ENCODE measurements around the gene GAL3ST3.
A peak's percentile ranks its signal among the peaks of the same experiment; 100 is the strongest.

The GAL3ST3 gene

GRCh38 chr11:66051371-66051765 lies 2.4 kb upstream of the GAL3ST3 start:
- TF ChIP-seq GABPA (IDR thresholded peaks at IDR 0.05; ENCODE audit: low read depth), result no peak
- no peak for TF ChIP-seq POLR2AphosphoS5 (IDR thresholded peaks at IDR 0.05; ENCODE audit: low read depth)
- H3K27ac ChIP-seq (replicated peaks), result peak overlapping the region; percentile 74
- no peak for DNase-seq (ENCODE audit: low read depth in 1 of 2, low spot score in 1 of 2)
- H3K4me3 ChIP-seq (replicated peaks; ENCODE audit: insufficient read depth, low read length), result peak overlapping the region; percentile 67
- no peaks in the 10 kb centered on the region for H3K27me3 ChIP-seq (ENCODE audit: insufficient read depth, poor library complexity, severe bottlenecking)

GRCh38 chr11:66050581-66051231 lies 1.7 kb upstream of the GAL3ST3 start:
- Histone ChIP-seq H3K27ac (replicated peaks) (peak overlapping the region; percentile 74), H3K4me3 (replicated peaks; ENCODE audit: insufficient read depth, low read length) (no peak overlapping the region), H3K27me3 (ENCODE audit: insufficient read depth, poor library complexity, severe bottlenecking) (no peaks in the 10 kb centered on the region)
- no peak for DNase-seq (ENCODE audit: low read depth in 1 of 2, low spot score in 1 of 2)
- no peak for TF ChIP-seq CTCF (IDR thresholded peaks at IDR 0.05; ENCODE audit: insufficient read depth, low read length)
- no peak for TF ChIP-seq POLR2AphosphoS5 (IDR thresholded peaks at IDR 0.05; ENCODE audit: low read depth)
- no peak for TF ChIP-seq REST (IDR thresholded peaks at IDR 0.05; ENCODE audit: insufficient replicate concordance, low read depth)
- TF ChIP-seq SPI1 (IDR thresholded peaks at IDR 0.05; ENCODE audit: borderline replicate concordance, low read depth), result no peak
- TF ChIP-seq GABPA (IDR thresholded peaks at IDR 0.05; ENCODE audit: low read depth), result no peak

- TF ChIP-seq POLR2AphosphoS5 (IDR thresholded peaks at IDR 0.05; ENCODE audit: low read depth) (no peak), GABPA (IDR thresholded peaks at IDR 0.05; ENCODE audit: low read depth) (no peak), REST (IDR thresholded peaks at IDR 0.05; ENCODE audit: insufficient replicate concordance, low read depth) (no peak)
- H3K27me3 ChIP-seq (ENCODE audit: insufficient read depth, poor library complexity, severe bottlenecking), result no peaks in the 10 kb centered on the region
- DNase-seq (ENCODE audit: low read depth in 1 of 2, low spot score in 1 of 2), result no peak
- no peak overlapping the region for H3K27ac ChIP-seq (replicated peaks)
- H3K4me3 ChIP-seq (replicated peaks; ENCODE audit: insufficient read depth, low read length), result no peak overlapping the region
Observed at GRCh38 chr11:66047541-66048365, 1.2 kb downstream of the GAL3ST3 start.

GRCh38 chr11:66046901-66047300 lies 2.1 kb downstream of the GAL3ST3 start:
- TF ChIP-seq GABPA (IDR thresholded peaks at IDR 0.05; ENCODE audit: low read depth), result no peak
- no peak for TF ChIP-seq CTCF (IDR thresholded peaks at IDR 0.05; ENCODE audit: insufficient read depth, low read length)
- TF ChIP-seq POLR2AphosphoS5 (IDR thresholded peaks at IDR 0.05; ENCODE audit: low read depth), result no peak
- no peak for TF ChIP-seq REST (IDR thresholded peaks at IDR 0.05; ENCODE audit: insufficient replicate concordance, low read depth)
- no peak for TF ChIP-seq SPI1 (IDR thresholded peaks at IDR 0.05; ENCODE audit: borderline replicate concordance, low read depth)
- DNase-seq (ENCODE audit: low read depth in 1 of 2, low spot score in 1 of 2), result no peak
- Histone ChIP-seq H3K27me3 (ENCODE audit: insufficient read depth, poor library complexity, severe bottlenecking) (no peaks in the 10 kb centered on the region), H3K4me3 (replicated peaks; ENCODE audit: insufficient read depth, low read length) (no peak overlapping the region), H3K27ac (replicated peaks) (no peak overlapping the region)
